HG02642 (cell line): ENCODE measurements around the gene PLA2G4F.
"Not testable (repeated sequence)": the region's sequence is repeated elsewhere in the genome, so short reads cannot be mapped to it uniquely, and the experiment has no call there.

Experiments used
- ATAC-seq: cut with Tn5 transposase; IDR thresholded peaks from one replicate; pipeline ENCODE4 v1.9.1; 2021; ENCODE audit warnings: mild to moderate bottlenecking; ENCODE audit not compliant: unreplicated experiment, poor library complexity

PLA2G4F gene

DNA sequence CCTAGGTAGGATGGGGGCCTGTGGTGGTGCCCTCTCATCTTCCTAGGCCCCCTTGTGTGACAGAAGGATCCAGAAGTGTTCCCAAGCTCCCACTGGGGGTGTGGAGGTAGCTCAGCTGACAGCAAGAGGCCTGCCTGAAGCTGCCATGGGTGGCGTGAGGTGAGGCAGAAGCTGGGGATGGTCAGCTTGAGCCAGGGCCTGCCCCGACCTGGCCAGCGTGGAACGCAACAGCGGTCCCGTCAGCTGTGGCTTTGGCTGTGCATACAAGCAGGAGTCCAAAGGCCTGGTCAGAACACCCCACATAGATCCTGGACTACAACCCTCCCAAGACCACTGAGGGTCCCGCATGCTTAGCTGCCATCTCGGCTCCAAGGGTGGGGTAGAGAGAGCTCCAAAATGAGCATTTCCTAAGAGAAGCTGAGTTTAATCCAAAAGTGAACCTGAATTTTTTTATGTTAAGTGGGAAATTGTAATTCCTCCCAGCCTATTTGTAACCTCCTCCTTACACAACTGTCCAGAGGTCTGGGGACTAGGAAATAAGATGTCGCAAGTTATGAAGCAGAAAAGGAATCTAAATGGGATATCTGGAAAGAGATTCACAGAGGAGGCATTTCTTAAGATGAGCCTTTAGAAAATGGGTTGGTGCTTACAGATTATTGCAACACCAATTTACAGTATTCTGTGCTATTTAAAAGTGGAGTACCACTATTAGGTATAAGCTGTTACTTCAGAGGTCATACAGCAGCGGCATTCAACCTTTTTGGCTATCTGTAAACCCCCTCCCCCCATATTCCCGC, 52.1 kb downstream of the PLA2G4F start:
- no peak for ATAC-seq

DNA sequence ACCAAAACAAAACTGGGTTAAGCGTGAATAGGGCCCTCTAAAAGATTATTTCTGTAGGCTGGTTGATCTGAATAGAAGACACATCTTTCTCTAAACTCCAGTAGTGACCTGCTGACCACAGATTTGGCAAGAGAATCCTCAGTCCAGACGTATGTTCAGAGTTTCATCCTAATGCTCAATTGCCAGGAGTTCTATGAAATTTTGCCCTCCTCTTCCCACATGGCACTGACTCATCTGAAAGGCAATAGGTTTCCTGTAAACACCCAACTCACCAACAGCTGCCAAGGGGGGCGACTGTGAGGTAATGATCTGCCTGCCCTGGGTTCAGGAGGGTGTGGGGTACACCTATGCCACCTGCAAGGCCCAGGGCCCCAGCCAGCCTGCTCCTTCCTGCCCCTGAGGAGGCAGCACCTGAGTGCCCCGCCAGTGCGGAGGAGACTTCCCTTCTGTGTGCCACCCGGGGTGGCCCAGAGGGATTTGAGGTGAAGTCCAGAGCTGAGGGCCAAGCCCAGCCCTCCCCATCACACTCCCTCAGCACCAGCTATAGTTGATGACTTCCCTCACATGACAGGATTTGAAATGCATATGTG, 53.7 kb downstream of the PLA2G4F start:
- ATAC-seq = no peak

DNA sequence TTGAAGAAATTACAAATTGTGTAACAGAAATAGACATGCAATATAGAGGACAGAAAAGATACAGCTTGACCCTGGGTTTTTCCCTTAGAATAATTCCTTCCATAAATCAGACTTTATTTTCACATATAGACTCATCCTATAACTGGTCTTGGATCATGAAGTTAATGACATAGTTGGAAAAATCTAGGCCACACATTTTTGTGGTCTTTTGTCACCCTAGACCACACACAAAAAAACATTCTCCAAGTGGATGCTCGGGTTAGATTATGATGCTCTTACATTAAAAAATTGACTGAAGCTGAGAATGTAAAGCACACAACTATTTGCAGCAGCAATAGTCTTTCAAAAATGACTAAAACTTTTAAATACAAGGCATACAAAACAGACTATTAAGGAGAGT, 54.6 kb downstream of the PLA2G4F start:
- no peak for ATAC-seq

DNA sequence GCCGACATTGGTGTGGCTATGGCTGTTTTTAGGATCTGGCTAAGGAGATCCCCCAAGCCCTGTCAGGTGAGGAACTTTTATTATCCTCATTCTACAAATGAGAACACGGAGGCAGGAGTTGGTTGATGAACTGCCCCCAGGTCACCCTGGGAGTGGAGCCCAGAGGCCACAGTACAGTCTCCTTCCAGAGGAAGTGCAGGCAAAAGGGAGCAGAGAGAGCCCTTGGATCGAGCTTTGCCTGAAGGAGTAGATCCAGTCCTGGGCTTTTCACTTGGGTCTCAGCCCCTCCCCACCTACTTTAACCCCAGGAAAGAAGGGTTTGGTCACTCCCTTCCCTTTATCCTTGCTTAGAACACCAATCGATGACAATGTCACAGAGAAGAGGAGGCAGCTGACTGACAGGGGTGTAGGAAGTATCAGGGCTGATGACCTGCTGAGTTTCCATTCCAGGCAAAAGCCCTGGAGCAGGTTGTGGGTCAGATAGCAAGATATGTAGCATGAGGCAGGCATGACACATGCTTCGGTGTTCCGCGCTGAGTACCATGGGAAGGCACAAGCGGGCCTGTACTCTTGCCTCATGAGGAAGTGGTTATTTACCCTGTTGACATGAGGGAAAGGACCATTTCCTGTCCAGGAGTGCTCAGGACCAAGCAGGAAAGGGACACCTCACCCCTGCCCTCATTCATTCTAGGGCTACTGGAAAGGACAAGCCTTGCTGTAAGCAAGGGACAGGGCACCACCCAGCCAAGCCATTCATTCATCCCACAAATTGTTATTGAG, 56.2 kb downstream of the PLA2G4F start:
- ATAC-seq = no peak

DNA sequence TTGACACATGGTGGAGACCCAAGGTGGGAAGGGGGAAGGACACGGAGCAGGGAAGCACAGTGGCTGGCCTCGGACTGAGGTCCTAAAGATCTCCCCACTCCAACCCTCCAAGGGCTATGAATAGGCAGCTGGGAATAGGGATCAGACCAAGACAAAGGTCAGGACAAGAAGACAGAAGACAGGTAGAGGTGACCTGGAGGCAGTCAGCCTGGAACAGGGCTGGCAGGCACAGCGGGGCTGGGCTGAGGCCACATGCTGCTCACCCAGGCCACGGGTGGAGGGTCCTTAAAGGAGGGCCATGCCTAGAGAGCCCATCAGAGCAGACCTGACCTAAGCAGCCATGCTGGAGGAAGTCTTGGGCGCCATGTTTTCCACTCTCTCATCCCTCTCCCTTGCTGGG, 59.4 kb downstream of the PLA2G4F start:
- ATAC-seq = no peak

DNA sequence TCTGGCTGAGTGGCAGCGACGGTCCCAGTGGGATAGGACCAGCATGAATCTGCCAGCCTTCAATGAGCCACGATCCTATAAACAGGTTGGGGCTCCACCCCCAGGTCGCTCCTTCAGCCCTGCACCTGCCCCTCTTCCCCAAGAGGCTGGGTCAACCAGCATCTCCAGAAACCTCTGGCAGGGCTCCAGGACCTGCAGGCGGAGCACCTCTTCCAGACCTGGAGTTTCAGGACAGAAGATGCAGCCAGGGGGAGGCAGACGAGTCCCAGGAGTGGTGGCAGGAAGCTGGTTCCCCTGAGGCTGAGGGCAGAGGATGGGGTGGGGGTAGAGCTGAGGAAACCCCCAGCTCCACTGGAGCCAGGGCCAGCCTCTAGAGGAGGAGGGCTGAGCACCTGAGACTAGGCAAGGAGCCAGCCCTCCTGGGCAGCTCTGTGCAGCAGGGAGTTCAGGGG, 61.9 kb downstream of the PLA2G4F start, which contains the start of gene PLA2G4D:
TSS of gene PLA2G4D (minus strand) at position 51 of the 452 bp plus-strand sequence. CDS start 103 bp downstream, outside the sequence.
- no peak for ATAC-seq

DNA sequence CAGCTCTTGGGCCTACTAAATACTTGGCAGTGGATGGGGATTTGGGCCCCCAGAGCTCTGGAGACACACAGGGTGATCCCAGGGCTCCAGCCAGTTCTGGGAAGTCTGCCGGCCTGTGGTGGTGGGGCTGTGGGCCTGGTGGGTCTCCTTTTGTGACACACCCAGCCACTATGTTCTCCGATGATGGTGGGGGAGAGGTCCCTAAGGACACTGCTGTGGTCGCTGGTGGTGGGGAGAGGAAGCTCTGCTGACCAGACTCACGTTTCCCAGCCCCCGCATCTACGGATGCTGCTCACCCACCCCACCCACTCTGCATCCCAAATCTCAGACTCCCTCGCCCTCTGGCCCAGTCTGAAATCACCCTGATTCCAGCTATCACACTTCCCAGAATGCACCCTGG, 62.5 kb downstream of the PLA2G4F start:
- no peak for ATAC-seq

DNA sequence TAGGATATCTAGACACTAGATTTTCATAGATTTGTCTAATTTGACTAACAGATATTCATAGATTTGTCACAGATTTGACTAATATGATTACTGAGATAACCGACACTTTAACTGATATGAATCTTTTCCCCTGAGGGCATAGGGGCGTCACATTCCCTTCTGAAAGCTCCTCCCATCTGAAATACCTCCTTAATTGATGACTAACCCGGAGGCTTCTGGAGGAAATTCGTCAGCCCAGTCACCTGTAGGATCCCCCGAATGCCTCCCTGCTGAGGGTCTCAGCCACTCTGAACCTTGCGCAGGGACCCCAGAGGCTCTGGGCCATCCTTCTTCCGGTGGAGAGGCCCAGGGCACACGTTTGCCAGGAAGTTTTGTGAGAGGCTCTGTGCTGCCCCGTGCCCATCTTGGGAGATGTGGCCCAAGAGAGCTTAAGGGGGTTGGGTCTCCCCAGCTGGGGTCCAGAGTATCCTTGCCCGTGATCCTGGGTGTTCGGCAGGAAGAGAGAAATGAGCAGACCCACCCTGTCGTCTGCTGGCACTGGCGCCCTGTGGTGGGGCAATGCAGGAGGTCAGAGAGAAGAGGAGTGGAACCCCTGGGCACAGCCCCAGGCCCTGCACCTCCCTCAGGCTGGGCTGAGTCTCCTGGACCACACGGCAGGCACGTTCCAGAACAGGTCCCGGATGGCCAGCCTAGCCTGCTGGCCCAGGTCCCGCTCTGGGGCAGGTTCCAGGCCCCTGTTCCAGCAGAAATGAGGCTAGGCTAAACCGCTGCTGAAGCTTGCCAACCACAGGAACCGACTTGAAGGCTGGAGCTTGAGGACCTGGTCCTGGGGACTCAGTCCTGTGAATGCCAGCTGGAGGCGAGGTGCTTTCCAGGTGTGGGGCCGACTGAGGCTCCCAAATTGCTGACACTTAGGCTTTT, 63.8 kb downstream of the PLA2G4F start:
- no peak for ATAC-seq

DNA sequence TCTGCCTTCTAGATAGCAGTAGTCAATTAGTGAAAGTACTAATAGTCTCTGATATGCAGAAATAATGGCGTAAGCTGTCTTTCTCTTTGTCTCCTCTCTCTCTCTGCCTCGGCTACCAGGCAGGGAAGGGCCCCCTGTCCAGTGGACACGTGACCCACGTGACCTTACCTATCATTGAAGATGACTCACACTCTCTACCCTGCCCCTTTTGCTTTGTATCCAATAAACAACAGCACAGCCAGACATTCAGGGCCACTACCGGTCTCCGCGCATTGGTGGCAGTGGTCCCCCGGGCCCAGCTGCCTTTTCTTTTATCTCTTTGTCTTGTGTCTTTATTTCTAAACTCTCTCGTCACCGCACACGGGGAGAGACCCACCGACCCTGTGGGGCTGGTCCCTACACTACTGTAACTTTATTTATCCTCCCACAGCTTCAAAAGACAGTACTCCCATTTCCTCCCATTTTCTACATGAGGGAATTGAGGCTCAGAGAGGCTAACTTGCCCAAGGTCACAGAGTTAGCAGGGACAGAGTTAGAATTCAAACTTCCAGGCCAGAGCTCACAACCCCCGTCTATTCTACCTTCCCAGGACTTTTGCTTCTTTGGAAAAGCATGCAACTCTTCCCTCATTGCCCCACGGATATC, 64.6 kb downstream of the PLA2G4F start:
- ATAC-seq = not testable (repeated sequence)

DNA sequence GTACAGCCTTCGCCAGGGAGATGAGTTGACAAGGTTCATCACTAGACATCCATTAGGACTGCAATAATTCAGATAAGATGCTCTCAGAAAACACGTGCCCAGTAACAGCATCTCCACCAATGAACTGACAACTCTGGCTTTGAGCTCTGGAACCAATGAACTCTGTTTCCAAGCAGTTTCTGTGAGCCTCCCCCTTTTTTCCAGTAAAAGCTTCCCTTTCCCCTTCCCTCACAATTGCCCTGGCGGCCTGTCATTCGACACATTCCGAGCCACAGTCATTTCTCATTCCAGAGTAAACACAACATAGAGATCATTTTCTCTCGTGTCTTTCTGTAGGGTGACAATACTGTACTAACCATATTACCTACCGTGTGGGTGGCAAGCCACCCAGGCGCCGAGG, 65.7 kb downstream of the PLA2G4F start:
- no peak for ATAC-seq

DNA sequence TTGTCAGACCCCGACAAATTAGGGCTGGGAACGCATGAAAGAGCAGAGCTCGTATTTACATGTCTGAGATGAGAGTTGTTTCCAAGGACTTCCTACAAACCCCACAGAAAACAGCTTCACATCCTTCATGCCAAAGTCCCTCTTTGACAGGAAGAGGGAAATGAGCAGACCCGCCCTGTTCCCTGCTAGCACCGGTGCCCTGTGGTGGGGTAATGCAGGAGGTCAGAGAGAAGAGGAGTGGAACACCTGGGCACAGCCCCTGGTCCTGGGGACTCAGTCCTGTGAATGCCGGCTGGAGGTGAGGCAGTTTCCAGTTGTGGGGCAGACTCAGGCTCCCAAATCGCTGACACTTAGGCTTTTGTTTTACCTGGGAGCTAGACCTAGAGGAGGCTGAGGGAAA, 66.1 kb downstream of the PLA2G4F start:
- ATAC-seq = no peak

DNA sequence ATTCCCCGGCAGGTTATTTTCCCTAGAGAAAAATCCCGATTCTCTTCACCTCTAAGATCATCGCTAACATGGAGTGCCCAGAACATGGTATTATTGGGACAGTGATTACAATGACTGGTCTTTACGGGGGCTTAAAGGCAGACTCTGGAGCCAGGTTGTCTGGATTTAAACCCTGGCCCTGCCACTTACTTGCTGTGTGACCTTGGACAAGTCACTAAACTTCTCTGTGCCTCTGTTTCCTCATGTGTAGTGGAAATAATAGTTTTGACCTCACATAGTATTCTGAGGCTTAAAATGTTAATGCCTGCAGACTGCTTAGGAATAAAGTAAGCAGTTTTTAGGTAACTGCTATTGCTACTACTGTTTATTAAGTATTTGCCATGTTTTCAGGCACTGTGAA, 66.5 kb downstream of the PLA2G4F start:
- no peak for ATAC-seq
